Suprapubic skin (tissue), 4 donors: ENCODE data around the gene CDKL1. TPM values are rescaled to one million over a fixed set of nuclear protein-coding genes. Genes with fewer than 3 reads are reported as not detected.

Experiments used
- DNase-seq, 2 donors: peaks; one replicate each; pipeline ENCODE4 v3.0.0-alpha.2; 2019; ENCODE audit warnings: low spot score in 2 of 2
- H3K27ac ChIP-seq: fragments of 200-600 bp; sonication (generic); one replicate; pipeline ENCODE4 v1.5.1; 2019
- H3K27me3 ChIP-seq: fragments of 200-600 bp; sonication (generic); one replicate; pipeline ENCODE4 v1.5.1; 2019
- H3K36me3 ChIP-seq: fragments of 200-600 bp; sonication (generic); one replicate; pipeline ENCODE4 v1.5.1; 2019
- H3K4me1 ChIP-seq: fragments of 200-600 bp; sonication (generic); one replicate; pipeline ENCODE4 v1.5.1; 2019
- H3K4me3 ChIP-seq: fragments of 200-600 bp; sonication (generic); one replicate; pipeline ENCODE4 v1.5.1; 2019; ENCODE audit warnings: mild to moderate bottlenecking
- H3K9me3 ChIP-seq: fragments of 200-600 bp; sonication (generic); one replicate; pipeline ENCODE4 v1.5.1; 2019
- CTCF ChIP-seq, 2 donors: fragments of 200-600 bp in 1 of 2; fragments of 450-650 bp in 1 of 2; sonication (generic) in 1 of 2; IDR thresholded peaks; one replicate each; pipeline ENCODE4 v1.5.1; 2016 to 2019; ENCODE audit warnings: antibody characterized with exemption in 2 of 2, mild to moderate bottlenecking in 1 of 2, moderate library complexity in 1 of 2
- EP300 ChIP-seq: sonication (generic); formaldehyde crosslinking; IDR thresholded peaks from one replicate; pipeline ENCODE4 v1.6.1; 2017; ENCODE audit warnings: antibody characterized with exemption
- POLR2A ChIP-seq, 2 donors: fragments of 450-650 bp; IDR thresholded peaks; one replicate each; pipeline ENCODE4 v1.6.1; 2017; ENCODE audit warnings: antibody characterized with exemption in 2 of 2, mild to moderate bottlenecking in 2 of 2, moderate library complexity in 2 of 2
- POLR2AphosphoS5 ChIP-seq, 3 donors: sonication (generic); formaldehyde crosslinking; IDR thresholded peaks; one replicate each; pipeline ENCODE4 v1.6.1; 2017; ENCODE audit warnings: antibody characterized with exemption in 3 of 3
- WGBS: methylation state at CpG from one replicate; pipeline ENCODE4 v1.1.5; 2018; 5-methylcytosine and 5-hydroxymethylcytosine counted together
- total RNA-seq, 4 donors: library from RNA; depleted of rRNA; stranded (reverse); fragments of >200 nt; gene quantifications; one replicate each; pipeline ENCODE4 v1.1.0, GENCODE V29; 2016

CDKL1 gene
- total RNA-seq, 4 donors from 2014 or later = 2.4 to 11.9 (median 5.2) TPM

- no peak for DNase-seq
- H3K9me3 ChIP-seq = no peaks in the 10 kb centered on the region
- H3K4me3 ChIP-seq = no peak overlapping the region
- 71% methylated on average over 3 of the region's 3 CpGs for WGBS
- H3K27ac ChIP-seq = no peak overlapping the region
- no peaks in the 10 kb centered on the region for H3K36me3 ChIP-seq
- H3K4me1 ChIP-seq = peaks cover 48% of the 10 kb centered on the region
- TF ChIP-seq POLR2AphosphoS5 (IDR thresholded peaks at IDR 0.05) (no peak), CTCF (IDR thresholded peaks at IDR 0.05) (no peak), EP300 (no peak), POLR2A (IDR thresholded peaks at IDR 0.05) (no peak)
- H3K27me3 ChIP-seq = no peaks in the 10 kb centered on the region
These were observed 57.4 kb downstream of the CDKL1 start for GRCh38 chr14:50339178-50339804.

- Histone ChIP-seq H3K4me1 (peaks cover 42% of the 10 kb centered on the region), H3K4me3 (no peak overlapping the region), H3K27me3 (no peaks in the 10 kb centered on the region), H3K27ac (no peak overlapping the region), H3K9me3 (no peaks in the 10 kb centered on the region), H3K36me3 (no peaks in the 10 kb centered on the region)
- DNase-seq = no peak
- 91% methylated on average over 2 of the region's 2 CpGs for WGBS
- TF ChIP-seq POLR2A (IDR thresholded peaks at IDR 0.05) (no peak), CTCF (IDR thresholded peaks at IDR 0.05) (no peak), EP300 (no peak), POLR2AphosphoS5 (IDR thresholded peaks at IDR 0.05) (no peak)
These were observed 58.1 kb downstream of the CDKL1 start for GRCh38 chr14:50338587-50338986.

GRCh38 chr14:50335989-50336824 lies 60.5 kb downstream of the CDKL1 start:
- DNase-seq = no peak
- H3K4me1 ChIP-seq = peaks cover 27% of the 10 kb centered on the region
- peak overlapping the region; percentile 49 for H3K27ac ChIP-seq
- 45% methylated on average over 7 of the region's 7 CpGs for WGBS
- peaks cover 7% of the 10 kb centered on the region for H3K36me3 ChIP-seq
- H3K4me3 ChIP-seq = no peak overlapping the region
- no peaks in the 10 kb centered on the region for H3K27me3 ChIP-seq
- H3K9me3 ChIP-seq = no peaks in the 10 kb centered on the region
- TF ChIP-seq POLR2AphosphoS5 (IDR thresholded peaks at IDR 0.05) (no peak), EP300 (no peak), CTCF (IDR thresholded peaks at IDR 0.05) (no peak), POLR2A (IDR thresholded peaks at IDR 0.05) (no peak)

- WGBS = 10% methylated on average over 7 of the region's 7 CpGs
- DNase-seq = peak in 1 of 2 donors; percentile 76
- peak overlapping the region; percentile 49 for H3K27ac ChIP-seq
- H3K4me1 ChIP-seq = peaks cover 27% of the 10 kb centered on the region
- H3K9me3 ChIP-seq = no peaks in the 10 kb centered on the region
- no peak overlapping the region for H3K4me3 ChIP-seq
- H3K36me3 ChIP-seq = peaks cover 7% of the 10 kb centered on the region
- TF ChIP-seq EP300 (no peak), POLR2AphosphoS5 (IDR thresholded peaks at IDR 0.05) (peak in 1 of 3 donors; percentile 14)
- no peaks in the 10 kb centered on the region for H3K27me3 ChIP-seq
These were observed 61.3 kb downstream of the CDKL1 start for GRCh38 chr14:50335389-50335788.

- Histone ChIP-seq H3K9me3 (no peaks in the 10 kb centered on the region), H3K4me3 (no peak overlapping the region), H3K27ac (peak overlapping the region; percentile 14), H3K4me1 (peaks cover 27% of the 10 kb centered on the region), H3K27me3 (no peaks in the 10 kb centered on the region), H3K36me3 (peaks cover 12% of the 10 kb centered on the region)
- WGBS = 83% methylated on average over 8 of the region's 8 CpGs
- TF ChIP-seq EP300 = no peak
- no peak for TF ChIP-seq POLR2AphosphoS5 (IDR thresholded peaks at IDR 0.05)
- no peak for TF ChIP-seq POLR2A (IDR thresholded peaks at IDR 0.05)
- TF ChIP-seq CTCF (IDR thresholded peaks at IDR 0.05) = no peak
- no peak for DNase-seq
These were observed 62.5 kb downstream of the CDKL1 start for GRCh38 chr14:50334211-50334610.
